GM12873 (cell line): ENCODE results near the gene DNAH8.

ENCODE experiments used
- TF ChIP-seq, protein P1 (sequence below): IDR thresholded peaks from 2 replicates; pipeline ENCODE4 v1.5.1; 2012; ENCODE audit warnings: low read depth, mild to moderate bottlenecking, moderate library complexity, low read length, control low read depth; ENCODE audit not compliant: insufficient read depth; ENCODE audit errors: missing control alignments

The DNAH8 gene

DNA sequence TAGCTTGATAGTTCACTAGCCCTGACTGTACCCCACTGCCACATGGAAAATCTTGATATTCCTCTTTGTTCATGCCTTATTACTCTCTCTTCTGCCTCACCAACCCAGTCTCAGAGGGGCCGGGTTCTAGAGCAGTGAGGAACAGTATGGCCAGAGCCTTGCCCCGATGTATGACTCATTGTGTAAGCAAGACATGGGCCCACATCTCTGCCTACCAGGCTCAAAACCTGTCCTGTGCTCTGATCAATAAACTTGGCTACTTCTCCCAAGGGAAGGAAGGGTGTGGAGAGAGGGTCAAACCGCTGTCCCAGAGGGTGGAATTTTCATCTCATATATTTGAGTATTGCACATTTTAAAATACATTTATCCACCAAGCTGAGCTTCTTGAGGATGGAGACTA, 91.7 kb downstream of the DNAH8 start:
- TF ChIP-seq, protein P1, sequence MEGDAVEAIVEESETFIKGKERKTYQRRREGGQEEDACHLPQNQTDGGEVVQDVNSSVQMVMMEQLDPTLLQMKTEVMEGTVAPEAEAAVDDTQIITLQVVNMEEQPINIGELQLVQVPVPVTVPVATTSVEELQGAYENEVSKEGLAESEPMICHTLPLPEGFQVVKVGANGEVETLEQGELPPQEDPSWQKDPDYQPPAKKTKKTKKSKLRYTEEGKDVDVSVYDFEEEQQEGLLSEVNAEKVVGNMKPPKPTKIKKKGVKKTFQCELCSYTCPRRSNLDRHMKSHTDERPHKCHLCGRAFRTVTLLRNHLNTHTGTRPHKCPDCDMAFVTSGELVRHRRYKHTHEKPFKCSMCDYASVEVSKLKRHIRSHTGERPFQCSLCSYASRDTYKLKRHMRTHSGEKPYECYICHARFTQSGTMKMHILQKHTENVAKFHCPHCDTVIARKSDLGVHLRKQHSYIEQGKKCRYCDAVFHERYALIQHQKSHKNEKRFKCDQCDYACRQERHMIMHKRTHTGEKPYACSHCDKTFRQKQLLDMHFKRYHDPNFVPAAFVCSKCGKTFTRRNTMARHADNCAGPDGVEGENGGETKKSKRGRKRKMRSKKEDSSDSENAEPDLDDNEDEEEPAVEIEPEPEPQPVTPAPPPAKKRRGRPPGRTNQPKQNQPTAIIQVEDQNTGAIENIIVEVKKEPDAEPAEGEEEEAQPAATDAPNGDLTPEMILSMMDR: no peak

DNA sequence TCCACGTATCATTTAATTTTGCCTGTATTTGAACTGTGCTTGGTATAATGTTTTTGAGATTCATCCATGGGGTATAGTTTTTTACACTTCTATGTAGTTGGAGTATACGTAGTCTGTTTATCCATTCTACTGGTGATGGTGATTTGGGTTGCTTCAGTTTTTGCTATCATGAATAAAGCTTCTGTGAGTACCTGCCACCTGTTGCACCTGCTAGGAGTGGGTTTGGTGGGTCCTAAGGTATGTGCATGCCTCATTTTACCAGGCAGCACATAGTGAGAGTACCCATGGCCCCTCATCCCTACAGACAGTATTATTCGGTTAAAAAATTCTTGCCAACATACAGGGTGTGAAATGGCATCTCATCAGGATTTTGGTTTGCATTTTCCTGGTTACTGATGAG, 92.9 kb downstream of the DNAH8 start:
- TF ChIP-seq, protein P1: no peak

DNA sequence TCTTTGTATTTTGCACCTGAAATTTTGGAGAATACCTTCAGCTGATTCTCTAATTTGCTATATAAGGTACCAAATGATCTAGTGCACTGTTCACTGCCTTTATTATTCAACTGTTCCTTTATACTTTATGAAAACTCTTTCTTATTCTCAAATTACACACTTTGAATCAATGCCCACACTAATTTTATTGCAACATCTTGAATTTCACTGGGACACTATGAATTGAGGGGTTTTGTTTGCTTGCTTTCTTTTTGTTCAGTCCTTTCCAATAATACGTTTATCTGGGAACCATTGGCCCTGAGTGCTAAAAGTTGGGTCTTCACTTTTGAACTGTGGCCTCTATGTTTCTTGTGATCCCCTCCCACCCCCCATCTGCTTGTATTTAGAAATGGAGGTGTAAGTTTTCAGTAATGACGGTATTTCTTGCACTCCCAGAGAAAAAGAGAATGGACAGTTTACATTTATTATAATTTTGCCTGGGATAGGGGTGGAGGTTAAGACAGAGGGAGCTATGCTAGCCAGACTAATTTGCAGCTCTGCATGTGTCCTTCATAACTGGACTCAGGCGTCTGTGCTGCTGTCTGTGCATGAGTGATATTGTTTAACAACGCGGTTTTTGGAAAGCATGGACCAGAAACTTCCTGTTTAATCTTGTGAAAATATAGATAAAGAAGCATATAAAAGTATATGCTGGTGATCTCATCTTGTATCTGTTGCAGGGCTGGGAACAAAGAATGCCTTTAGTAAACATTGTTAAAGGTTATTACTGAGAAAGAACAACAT, 98.1 kb downstream of the DNAH8 start:
- TF ChIP-seq, protein P1: no peak

DNA sequence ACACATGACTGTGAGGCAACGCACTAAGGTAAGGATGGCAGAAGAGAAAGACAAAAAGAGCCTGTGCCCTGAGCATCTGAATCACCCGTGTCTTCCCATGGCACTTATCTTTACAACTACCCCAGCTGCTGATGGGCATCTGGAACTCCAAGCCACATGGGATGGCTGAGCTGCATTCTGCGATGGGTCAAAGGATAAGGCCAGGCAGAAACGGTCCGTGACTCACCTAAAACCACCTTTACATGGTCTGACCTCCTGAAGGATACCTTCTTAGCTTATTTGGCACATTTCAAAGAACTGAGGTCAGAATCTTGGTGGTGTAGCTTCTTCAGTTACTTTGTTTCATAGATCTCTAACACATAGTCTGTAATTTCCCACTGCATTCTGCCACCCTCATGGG, 99.7 kb downstream of the DNAH8 start:
- TF ChIP-seq, protein P1: no peak

DNA sequence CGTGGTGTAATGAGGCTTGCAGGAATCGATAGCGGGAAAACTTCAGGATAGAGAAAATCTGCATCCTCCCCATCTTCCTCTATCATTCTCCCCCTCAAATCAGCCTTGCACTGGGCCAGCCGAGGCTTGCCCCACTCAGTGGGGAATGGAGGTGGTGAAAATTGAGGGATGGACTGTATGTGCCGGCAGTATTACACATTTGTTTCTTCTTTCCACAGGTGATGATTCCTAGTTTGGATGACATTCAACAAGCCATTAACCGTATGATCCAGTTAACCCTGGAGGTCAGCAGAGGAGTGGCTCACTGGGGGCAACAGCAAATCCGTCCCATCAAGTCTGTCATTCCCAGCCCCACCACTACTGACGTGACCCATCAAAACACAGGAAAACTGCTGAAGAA, 100.1 kb downstream of the DNAH8 start:
- TF ChIP-seq, protein P1: no peak

DNA sequence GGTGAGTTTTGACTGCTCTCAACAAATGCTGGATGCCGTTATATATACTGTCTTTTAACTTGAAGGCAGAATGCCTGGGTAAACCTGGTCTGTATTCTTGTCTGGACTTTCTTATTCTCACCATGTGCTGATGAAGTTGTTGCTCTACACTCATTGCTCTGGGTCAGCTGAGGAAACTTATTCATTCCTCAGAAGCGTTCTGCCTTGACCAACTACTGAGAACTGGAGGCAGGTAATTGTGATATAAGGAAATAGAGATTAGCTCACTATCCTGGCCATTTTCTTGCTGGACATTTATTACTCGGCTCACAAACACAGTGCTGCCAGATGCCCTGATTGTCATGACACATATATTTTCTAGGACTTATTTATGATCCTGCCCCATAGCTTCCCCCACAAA, 103.6 kb downstream of the DNAH8 start:
- TF ChIP-seq, protein P1: no peak

DNA sequence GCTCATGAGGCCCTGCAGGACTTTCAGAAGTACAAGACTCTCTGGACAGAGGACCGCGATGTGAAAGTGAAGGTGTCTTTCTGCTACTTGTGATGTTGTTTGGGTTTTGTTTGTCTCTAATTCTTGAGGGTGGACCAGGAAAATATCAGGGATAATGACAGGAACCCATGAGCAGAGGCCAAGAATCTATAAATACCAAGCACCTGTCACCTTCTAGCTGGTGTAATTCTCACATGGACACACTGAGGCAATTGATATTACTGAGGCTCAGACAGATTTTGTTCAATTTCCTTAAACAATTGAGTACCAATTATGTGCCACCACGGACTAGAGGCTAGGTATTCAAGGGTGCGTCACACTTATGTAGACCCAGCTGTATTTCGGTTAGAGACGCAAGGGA, 107.9 kb downstream of the DNAH8 start:
- TF ChIP-seq, protein P1: no peak
